SK-N-SH (cell line): ENCODE results near the gene NTN5. TPM values are rescaled to one million over a fixed set of nuclear protein-coding genes. Genes with fewer than 3 reads are reported as not detected.

ENCODE experiments used
- CTCF ChIA-PET: fragments of 300-600, 350-600 bp; formaldehyde crosslinking; extraction: SDS; loops from one replicate; lab custom pipeline; 2021; lab: Yijun Ruan, JAX
- POLR2A ChIA-PET: fragments of 350-600 bp; sonication (Branson Sonifier 250); formaldehyde crosslinking; extraction: SDS; loops from one replicate; lab custom pipeline; 2020; ENCODE audit warnings: antibody characterized with exemption, inconsistent platforms; lab: Yijun Ruan, JAX
- DNase-seq: peaks from one replicate; pipeline ENCODE4 v3.0.0; 2012
- H2AFZ ChIP-seq: fragments of 200-600 bp; sonication (generic); 2 replicates; pipeline ENCODE4 v1.8.1; 2016; ENCODE audit warnings: antibody characterized with exemption, mild to moderate bottlenecking, low read depth
- H3F3A ChIP-seq: fragments of 200-600 bp; sonication (generic); replicated peaks from 2 replicates; pipeline ENCODE3; 2016; ENCODE audit warnings: antibody characterized with exemption, mild to moderate bottlenecking; ENCODE audit not compliant: insufficient read depth
- H3K27ac ChIP-seq, 2 experiments: fragments of 200-500 bp in 1 of 2; fragments of 200-600 bp in 1 of 2; sonication (Bioruptor generic) in 1 of 2; sonication (generic), shearing (Covaris generic) in 1 of 2; 2 replicates each; pipeline versions ENCODE4 v1.5.1 to v1.6.1; 2014 to 2016; ENCODE audit warnings: low read depth in 2 of 2, inconsistent platforms in 1 of 2, low read length in 1 of 2, mild to moderate bottlenecking in 1 of 2, mixed read lengths in 1 of 2
- H3K27me3 ChIP-seq: fragments of 200-600 bp; sonication (generic), shearing (Covaris generic); 2 replicates; pipeline ENCODE4 v1.6.1; 2016; ENCODE audit warnings: mixed run types; ENCODE audit not compliant: insufficient read depth
- H3K36me3 ChIP-seq, 2 experiments: fragments of 200-500 bp in 1 of 2; fragments of 200-600 bp in 1 of 2; sonication (Bioruptor generic) in 1 of 2; sonication (generic) in 1 of 2; replicated peaks in 1 of 2; 2 replicates each; pipeline versions ENCODE3 to v1.5.1; 2014 to 2016; ENCODE audit warnings: low read length in 1 of 2, mild to moderate bottlenecking in 1 of 2; ENCODE audit not compliant: insufficient read depth in 2 of 2, control insufficient read depth in 1 of 2
- H3K4me1 ChIP-seq, 2 experiments: fragments of 200-500 bp in 1 of 2; fragments of 200-600 bp in 1 of 2; sonication (Bioruptor generic) in 1 of 2; sonication (generic), shearing (Covaris generic) in 1 of 2; 2 replicates each; pipeline versions ENCODE4 v1.5.1 to v1.6.1; 2014 to 2016; ENCODE audit warnings: low read depth in 1 of 2, low read length in 1 of 2, mixed run types in 1 of 2; ENCODE audit not compliant: insufficient read depth in 2 of 2, control insufficient read depth in 1 of 2
- H3K4me2 ChIP-seq: fragments of 200-600 bp; sonication (generic), shearing (Covaris generic); 2 replicates; pipeline ENCODE4 v1.6.1; 2017; ENCODE audit warnings: mixed run types
- H3K4me3 ChIP-seq, 2 experiments: fragments of 200-500 bp in 1 of 2; fragments of 200-600 bp in 1 of 2; sonication (Bioruptor generic) in 1 of 2; sonication (generic), shearing (Covaris generic) in 1 of 2; 2 replicates each; pipeline versions ENCODE4 v1.5.1 to v1.8.1; 2014 to 2016; ENCODE audit warnings: low read depth in 2 of 2, inconsistent platforms in 1 of 2, low read length in 1 of 2, mild to moderate bottlenecking in 1 of 2, mixed read lengths in 1 of 2, moderate library complexity in 1 of 2
- H3K79me2 ChIP-seq: fragments of 200-600 bp; sonication (generic); 2 replicates; pipeline ENCODE4 v1.8.1; 2017; ENCODE audit warnings: mild to moderate bottlenecking; ENCODE audit not compliant: insufficient read depth
- H3K9ac ChIP-seq: fragments of 200-600 bp; sonication (generic); 2 replicates; pipeline ENCODE4 v1.6.1; 2017; ENCODE audit warnings: mixed run types
- H3K9me2 ChIP-seq: fragments of 200-600 bp; sonication (generic); 2 replicates; pipeline ENCODE4 v1.6.1; 2017; ENCODE audit warnings: mixed run types
- H3K9me3 ChIP-seq: fragments of 200-600 bp; sonication (generic); 2 replicates; pipeline ENCODE4 v1.6.1; 2017; ENCODE audit warnings: mixed run types, mild to moderate bottlenecking, moderate library complexity
- H4K20me1 ChIP-seq: fragments of 200-600 bp; sonication (generic); 2 replicates; pipeline ENCODE4 v1.6.1; 2017; ENCODE audit warnings: mild to moderate bottlenecking, mixed run types; ENCODE audit not compliant: insufficient read depth
- EP300 ChIP-seq, 2 experiments: IDR thresholded peaks; 2 replicates each; pipeline versions ENCODE4 v1.4.0 to v1.6.1; 2012; ENCODE audit warnings: borderline replicate concordance in 1 of 2, low read depth in 1 of 2, low read length in 1 of 2
- EZH2phosphoT487 ChIP-seq: fragments of 200-600 bp; sonication (generic); IDR thresholded peaks from 2 replicates; pipeline ENCODE4 v1.6.1; 2017; ENCODE audit warnings: low read depth, mixed run types, mild to moderate bottlenecking, antibody characterized with exemption, moderate library complexity, borderline replicate concordance
- GATA2 ChIP-seq: sonication (generic); formaldehyde crosslinking; IDR thresholded peaks from 2 replicates; pipeline ENCODE4 v1.5.0; 2020; ENCODE audit warnings: mild to moderate bottlenecking, missing genetic modification reagents
- NFIC ChIP-seq: IDR thresholded peaks from 2 replicates; pipeline ENCODE4 v1.4.0; 2012; ENCODE audit warnings: borderline replicate concordance
- NRF1 ChIP-seq: IDR thresholded peaks from 2 replicates; pipeline ENCODE4 v1.6.1; 2012; ENCODE audit warnings: low read depth, mild to moderate bottlenecking, low read length
- RAD21 ChIP-seq: IDR thresholded peaks from 2 replicates; pipeline ENCODE4 v1.6.1; 2012; ENCODE audit warnings: mild to moderate bottlenecking, low read length
- RCOR1 ChIP-seq: fragments of 150-350 bp; IDR thresholded peaks from 2 replicates; pipeline ENCODE4 v1.6.1; 2017; ENCODE audit warnings: antibody characterized with exemption, low read length
- RXRA ChIP-seq: IDR thresholded peaks from 2 replicates; pipeline ENCODE4 v1.4.0; 2012; ENCODE audit warnings: low read depth, mild to moderate bottlenecking, borderline replicate concordance
- SMC3 ChIP-seq: IDR thresholded peaks from 2 replicates; pipeline ENCODE4 v1.6.1; 2012; ENCODE audit warnings: low read depth, low read length, improper control_type of control experiment
- TAF1 ChIP-seq: IDR thresholded peaks from 2 replicates; pipeline ENCODE4 v1.6.1; 2012; ENCODE audit warnings: low read depth, mild to moderate bottlenecking, low read length, moderate library complexity, borderline replicate concordance
- TEAD4 ChIP-seq: IDR thresholded peaks from 2 replicates; pipeline ENCODE4 v1.4.0; 2012; ENCODE audit warnings: mild to moderate bottlenecking, borderline replicate concordance; ENCODE audit not compliant: insufficient read depth
- USF1 ChIP-seq: IDR thresholded peaks from 2 replicates; pipeline ENCODE4 v1.4.0; 2012; ENCODE audit warnings: low read depth, borderline replicate concordance
- YY1 ChIP-seq: IDR thresholded peaks from 2 replicates; pipeline ENCODE4 v1.4.0; 2012; ENCODE audit warnings: low read depth, mild to moderate bottlenecking
- WGBS: methylation state at CpG from one replicate; pipeline ENCODE4 v1.1.6; 2017; ENCODE audit warnings: low lambda C conversion rate; 5-methylcytosine and 5-hydroxymethylcytosine counted together
- polyA plus RNA-seq, 3 experiments: library from polyadenylated mRNA; depleted of rRNA; stranded (reverse); fragments of >200 nt; gene quantifications; 2 replicates each; pipeline ENCODE4 v1.2.3, GENCODE V29; 2012
- TF ChIP-seq, protein P1 (sequence below): IDR thresholded peaks from 2 replicates; pipeline ENCODE4 v1.6.1; 2012; ENCODE audit warnings: mild to moderate bottlenecking, low read depth, low read length, moderate library complexity

Gene NTN5
- polyA plus RNA-seq, 1 of the 3 experiments (the other 2 are of a cell fraction): 0.74 TPM

GRCh38 chr19:48651683-48652048 is 21.2 kb downstream of the NTN5 start:
- ChIA-PET POLR2A (interaction anchor here (1.1 kb wide), 1 partner anchor 28 kb away, joined by 3 read pairs; no protein-coding TSS in a partner anchor), CTCF (interaction anchor here (0.6 kb wide), 1 partner anchor 65 kb away, joined by 3 read pairs; no protein-coding TSS in a partner anchor)
- Histone ChIP-seq H3K79me2 (no peaks in the 10 kb centered on the region), H3K27me3 (no peaks in the 10 kb centered on the region), H4K20me1 (no peaks in the 10 kb centered on the region), H3K9me3 (no peaks in the 10 kb centered on the region), H3K4me3 (no peak overlapping the region), H3K9me2 (no peaks in the 10 kb centered on the region), H3K36me3 (no peaks in the 10 kb centered on the region), H3K27ac (no peak overlapping the region), H3F3A (no peaks in the 10 kb centered on the region), H3K4me1 (peaks cover 0 to 10% of the 10 kb centered on the region in 2 experiments; a peak in 1 of 4 replicates), H2AFZ (no peak overlapping the region), H3K9ac (no peak overlapping the region), H3K4me2 (no peak overlapping the region)
- TF ChIP-seq USF1: no peak
- TF ChIP-seq, protein P1, sequence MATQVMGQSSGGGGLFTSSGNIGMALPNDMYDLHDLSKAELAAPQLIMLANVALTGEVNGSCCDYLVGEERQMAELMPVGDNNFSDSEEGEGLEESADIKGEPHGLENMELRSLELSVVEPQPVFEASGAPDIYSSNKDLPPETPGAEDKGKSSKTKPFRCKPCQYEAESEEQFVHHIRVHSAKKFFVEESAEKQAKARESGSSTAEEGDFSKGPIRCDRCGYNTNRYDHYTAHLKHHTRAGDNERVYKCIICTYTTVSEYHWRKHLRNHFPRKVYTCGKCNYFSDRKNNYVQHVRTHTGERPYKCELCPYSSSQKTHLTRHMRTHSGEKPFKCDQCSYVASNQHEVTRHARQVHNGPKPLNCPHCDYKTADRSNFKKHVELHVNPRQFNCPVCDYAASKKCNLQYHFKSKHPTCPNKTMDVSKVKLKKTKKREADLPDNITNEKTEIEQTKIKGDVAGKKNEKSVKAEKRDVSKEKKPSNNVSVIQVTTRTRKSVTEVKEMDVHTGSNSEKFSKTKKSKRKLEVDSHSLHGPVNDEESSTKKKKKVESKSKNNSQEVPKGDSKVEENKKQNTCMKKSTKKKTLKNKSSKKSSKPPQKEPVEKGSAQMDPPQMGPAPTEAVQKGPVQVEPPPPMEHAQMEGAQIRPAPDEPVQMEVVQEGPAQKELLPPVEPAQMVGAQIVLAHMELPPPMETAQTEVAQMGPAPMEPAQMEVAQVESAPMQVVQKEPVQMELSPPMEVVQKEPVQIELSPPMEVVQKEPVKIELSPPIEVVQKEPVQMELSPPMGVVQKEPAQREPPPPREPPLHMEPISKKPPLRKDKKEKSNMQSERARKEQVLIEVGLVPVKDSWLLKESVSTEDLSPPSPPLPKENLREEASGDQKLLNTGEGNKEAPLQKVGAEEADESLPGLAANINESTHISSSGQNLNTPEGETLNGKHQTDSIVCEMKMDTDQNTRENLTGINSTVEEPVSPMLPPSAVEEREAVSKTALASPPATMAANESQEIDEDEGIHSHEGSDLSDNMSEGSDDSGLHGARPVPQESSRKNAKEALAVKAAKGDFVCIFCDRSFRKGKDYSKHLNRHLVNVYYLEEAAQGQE: no peak
- no peak for TF ChIP-seq NFIC
- no peak for TF ChIP-seq TEAD4
- TF ChIP-seq TAF1: no peak
- TF ChIP-seq NRF1: no peak
- TF ChIP-seq GATA2 (CRISPR knock-in tag): no peak
- no peak for TF ChIP-seq RAD21
- TF ChIP-seq RXRA: no peak
- no peak for TF ChIP-seq RCOR1
- no peak for TF ChIP-seq YY1
- no peak for TF ChIP-seq SMC3
- no peak for DNase-seq
- WGBS: 77% methylated on average over 5 of the region's 5 CpGs

GRCh38 chr19:48650974-48651682 is 21.7 kb downstream of the NTN5 start:
- WGBS: 82% methylated on average over 12 of the region's 12 CpGs
- Histone ChIP-seq H3K27ac (no peak overlapping the region), H3K4me3 (no peak overlapping the region), H3F3A (no peaks in the 10 kb centered on the region), H2AFZ (no peak overlapping the region), H4K20me1 (no peaks in the 10 kb centered on the region), H3K9ac (no peak overlapping the region), H3K9me2 (no peaks in the 10 kb centered on the region), H3K27me3 (no peaks in the 10 kb centered on the region), H3K4me1 (peaks cover 0 to 10% of the 10 kb centered on the region in 2 experiments; a peak in 1 of 4 replicates), H3K4me2 (no peak overlapping the region), H3K79me2 (no peaks in the 10 kb centered on the region), H3K36me3 (no peaks in the 10 kb centered on the region), H3K9me3 (no peaks in the 10 kb centered on the region)
- no peak for TF ChIP-seq RXRA
- TF ChIP-seq EZH2phosphoT487: no peak
- no peak for TF ChIP-seq EP300 (IDR thresholded peaks at IDR 0.05; ENCODE audit: borderline replicate concordance in 1 of 2, low read depth in 1 of 2, low read length in 1 of 2)
- CTCF ChIA-PET: interaction anchor here (0.6 kb wide), 1 partner anchor 65 kb away, joined by 3 read pairs; no protein-coding TSS in a partner anchor
- DNase-seq: no peak
- POLR2A ChIA-PET: interaction anchor here (1.1 kb wide), 1 partner anchor 27 kb away, joined by 3 read pairs; no protein-coding TSS in a partner anchor
